GM12878 (cell line): Measurements from ENCODE around the gene PDCD1LG2. TPM values are rescaled to one million over a fixed set of nuclear protein-coding genes. Genes with fewer than 3 reads are reported as not detected.
A peak's percentile ranks its signal among the peaks of the same experiment; 100 is the strongest.

ENCODE experiments used
- CHD4 ChIP-seq: fragments of 200-600 bp; sonication (generic); IDR thresholded peaks from 2 replicates; pipeline ENCODE4 v1.6.1; 2016; ENCODE audit warnings: mild to moderate bottlenecking
- CREM ChIP-seq: IDR thresholded peaks from 2 replicates; pipeline ENCODE4 v1.6.1; 2014; ENCODE audit warnings: antibody characterized with exemption, low read depth
- E4F1 ChIP-seq: fragments of 450-650 bp; IDR thresholded peaks from 2 replicates; pipeline ENCODE4 v1.6.1; 2018; ENCODE audit warnings: borderline replicate concordance, mild to moderate bottlenecking; ENCODE audit not compliant: partially characterized antibody
- EZH2 ChIP-seq: IDR thresholded peaks from 2 replicates; pipeline ENCODE4 v1.6.1; 2012; ENCODE audit warnings: low read depth, mild to moderate bottlenecking, control low read depth, inconsistent platforms, low read length, borderline replicate concordance; ENCODE audit not compliant: control insufficient read depth
- FOXK2 ChIP-seq: fragments of 450-650 bp; IDR thresholded peaks from 2 replicates; pipeline ENCODE4 v1.6.1; 2017; ENCODE audit warnings: mild to moderate bottlenecking, moderate library complexity
- HSF1 ChIP-seq: fragments of 150-350 bp; IDR thresholded peaks from 2 replicates; pipeline ENCODE4 v1.6.1; 2014; ENCODE audit warnings: mild to moderate bottlenecking, low read depth, low read length
- JUNB ChIP-seq: IDR thresholded peaks from 2 replicates; pipeline ENCODE4 v1.6.1; 2016; ENCODE audit warnings: antibody characterized with exemption, mild to moderate bottlenecking
- NFIC ChIP-seq: IDR thresholded peaks from 2 replicates; pipeline ENCODE4 v1.6.1; 2012; ENCODE audit warnings: low read depth, mild to moderate bottlenecking, inconsistent platforms, low read length, moderate library complexity
- NRF1 ChIP-seq: conservative IDR thresholded peaks from 2 replicates; pipeline ENCODE4 v1.6.1; 2011; ENCODE audit warnings: mild to moderate bottlenecking, low read depth, low read length, improper control_type of control experiment
- PBX3 ChIP-seq: IDR thresholded peaks from 2 replicates; pipeline ENCODE4 v1.6.1; 2011; ENCODE audit warnings: mild to moderate bottlenecking, low read depth, low read length, moderate library complexity; ENCODE audit not compliant: insufficient replicate concordance
- POLR2AphosphoS2 ChIP-seq: IDR thresholded peaks from 2 replicates; pipeline ENCODE4 v1.6.1; 2011; ENCODE audit warnings: low read depth, mild to moderate bottlenecking, low read length, improper control_type of control experiment, moderate library complexity
- RAD21 ChIP-seq: IDR thresholded peaks from 2 replicates; pipeline ENCODE4 v1.6.1; 2011; ENCODE audit warnings: mild to moderate bottlenecking, low read depth, low read length, moderate library complexity; ENCODE audit not compliant: insufficient read depth
- RBBP5 ChIP-seq: fragments of 200-600 bp; sonication (generic); conservative IDR thresholded peaks from 2 replicates; pipeline ENCODE4 v1.6.1; 2016
- RELA ChIP-seq: fragments of 450-650 bp; IDR thresholded peaks from 2 replicates; pipeline ENCODE4 v1.8.0; 2014; ENCODE audit warnings: borderline replicate concordance; ENCODE audit not compliant: partially characterized antibody
- SMAD1 ChIP-seq: fragments of 450-650 bp; IDR thresholded peaks from 2 replicates; pipeline ENCODE4 v1.6.1; 2018; ENCODE audit warnings: mild to moderate bottlenecking, low read depth; ENCODE audit not compliant: partially characterized antibody
- TCF12 ChIP-seq: IDR thresholded peaks from 2 replicates; pipeline ENCODE4 v1.6.1; 2011; ENCODE audit warnings: low read depth, mild to moderate bottlenecking, low read length
- TCF7 ChIP-seq: IDR thresholded peaks from 2 replicates; pipeline ENCODE4 v1.6.1; 2014; ENCODE audit warnings: antibody characterized with exemption, borderline replicate concordance
- ZBED1 ChIP-seq: IDR thresholded peaks from 2 replicates; pipeline ENCODE4 v1.6.1; 2016; ENCODE audit warnings: borderline replicate concordance
- ZBTB11 ChIP-seq: fragments of 450-650 bp; formaldehyde crosslinking; IDR thresholded peaks from 2 replicates; pipeline ENCODE4 v1.5.0; 2022; ENCODE audit warnings: mild to moderate bottlenecking, missing genetic modification characterization
- polyA plus RNA-seq, 11 experiments: library from polyadenylated mRNA; depleted of rRNA in 4 of 11; unstranded in 6 of 11; stranded (reverse) in 5 of 11; fragments of >200 nt; fragmentation: Nextera tagmentation in 4 of 11; fragmentation: Illumina TruSeq in 1 of 11; extraction: Ambion mirVana in 4 of 11; extraction: Trizol in 1 of 11; gene quantifications; 1 replicate in 1 of 11; 2 replicates in 10 of 11; pipeline versions ENCODE4 v1.2.1 to v1.2.3, GENCODE V29; 2011 to 2016; ENCODE audit warnings: inconsistent platforms in 2 of 11, missing spikeins in 2 of 11, low read depth in 1 of 11
- total RNA-seq, 4 experiments: library from RNA; depleted of rRNA in 3 of 4; stranded (reverse); fragments of >200 nt in 3 of 4; fragmentation: Illumina TruSeq in 1 of 4; extraction: Trizol in 1 of 4; gene quantifications; 2 replicates each; pipeline versions ENCODE4 v1.2.1 to v1.2.3, GENCODE V29; 2013 to 2021
- TF ChIP-seq, protein P1 (sequence below), 3 experiments: IDR thresholded peaks in 2 of 3; conservative IDR thresholded peaks in 1 of 3; 2 replicates each; pipeline ENCODE4 v1.5.1; 2011; ENCODE audit warnings: low read depth in 3 of 3, low read length in 3 of 3, mild to moderate bottlenecking in 3 of 3, control low read depth in 2 of 3, moderate library complexity in 2 of 3, inconsistent platforms in 1 of 3, mixed read lengths in 1 of 3; ENCODE audit not compliant: control insufficient read depth in 2 of 3, insufficient read depth in 1 of 3; ENCODE audit errors: extremely low read depth in 1 of 3

PDCD1LG2 gene
- total and polyA plus RNA-seq, 10 of the 15 experiments (the other 5 are each of a cell fraction or from before 2014, with no cell fraction given), result 1.5 to 37.3 (median 3.0) TPM

GRCh38 chr9:5593904-5594303 lies 83.6 kb downstream of the PDCD1LG2 start (continued):
- no peak for TF ChIP-seq NRF1
- no peak for TF ChIP-seq EZH2
- TF ChIP-seq RAD21, result peak; percentile 11; the same call in 1 of the 2 replicates
- TF ChIP-seq ZBTB11, result peak; percentile 71
- no peak for TF ChIP-seq RBBP5
- TF ChIP-seq CREM, result peak; percentile 93
- TF ChIP-seq TCF7, result peak; percentile 48; the same call in 1 of the 2 replicates
- TF ChIP-seq JUNB, result peak; percentile 90
- TF ChIP-seq SMAD1, result peak; percentile 51
- peak; percentile 89; the same call in 1 of the 2 replicates for TF ChIP-seq ZBED1
- TF ChIP-seq, protein P1, sequence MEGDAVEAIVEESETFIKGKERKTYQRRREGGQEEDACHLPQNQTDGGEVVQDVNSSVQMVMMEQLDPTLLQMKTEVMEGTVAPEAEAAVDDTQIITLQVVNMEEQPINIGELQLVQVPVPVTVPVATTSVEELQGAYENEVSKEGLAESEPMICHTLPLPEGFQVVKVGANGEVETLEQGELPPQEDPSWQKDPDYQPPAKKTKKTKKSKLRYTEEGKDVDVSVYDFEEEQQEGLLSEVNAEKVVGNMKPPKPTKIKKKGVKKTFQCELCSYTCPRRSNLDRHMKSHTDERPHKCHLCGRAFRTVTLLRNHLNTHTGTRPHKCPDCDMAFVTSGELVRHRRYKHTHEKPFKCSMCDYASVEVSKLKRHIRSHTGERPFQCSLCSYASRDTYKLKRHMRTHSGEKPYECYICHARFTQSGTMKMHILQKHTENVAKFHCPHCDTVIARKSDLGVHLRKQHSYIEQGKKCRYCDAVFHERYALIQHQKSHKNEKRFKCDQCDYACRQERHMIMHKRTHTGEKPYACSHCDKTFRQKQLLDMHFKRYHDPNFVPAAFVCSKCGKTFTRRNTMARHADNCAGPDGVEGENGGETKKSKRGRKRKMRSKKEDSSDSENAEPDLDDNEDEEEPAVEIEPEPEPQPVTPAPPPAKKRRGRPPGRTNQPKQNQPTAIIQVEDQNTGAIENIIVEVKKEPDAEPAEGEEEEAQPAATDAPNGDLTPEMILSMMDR (IDR thresholded peaks at IDR 0.05 in 2 of 3, conservative IDR thresholded peaks at IDR 0.05 in 1 of 3; ENCODE audit: control insufficient read depth in 2 of 3, extremely low read depth in 1 of 3, insufficient read depth in 1 of 3, low read depth in 3 of 3, low read length in 3 of 3), result no peak
- TF ChIP-seq RELA, result peak; percentile 8
- peak; percentile 100 for TF ChIP-seq NFIC
- TF ChIP-seq POLR2AphosphoS2, result no peak
- TF ChIP-seq FOXK2, result no peak
- TF ChIP-seq TCF12, result 0 out of 2 replicates have a peak, but pooled peaks have one; percentile 52
- TF ChIP-seq E4F1, result no peak
- TF ChIP-seq PBX3, result no peak
- no peak for TF ChIP-seq CHD4
- TF ChIP-seq HSF1, result no peak
